ENCODE results near the gene BABAM2.

- TF ChIP-seq CTCF (tag by site-specific recombination; IDR thresholded peaks at IDR 0.05): no peak
- TF ChIP-seq, protein P1, sequence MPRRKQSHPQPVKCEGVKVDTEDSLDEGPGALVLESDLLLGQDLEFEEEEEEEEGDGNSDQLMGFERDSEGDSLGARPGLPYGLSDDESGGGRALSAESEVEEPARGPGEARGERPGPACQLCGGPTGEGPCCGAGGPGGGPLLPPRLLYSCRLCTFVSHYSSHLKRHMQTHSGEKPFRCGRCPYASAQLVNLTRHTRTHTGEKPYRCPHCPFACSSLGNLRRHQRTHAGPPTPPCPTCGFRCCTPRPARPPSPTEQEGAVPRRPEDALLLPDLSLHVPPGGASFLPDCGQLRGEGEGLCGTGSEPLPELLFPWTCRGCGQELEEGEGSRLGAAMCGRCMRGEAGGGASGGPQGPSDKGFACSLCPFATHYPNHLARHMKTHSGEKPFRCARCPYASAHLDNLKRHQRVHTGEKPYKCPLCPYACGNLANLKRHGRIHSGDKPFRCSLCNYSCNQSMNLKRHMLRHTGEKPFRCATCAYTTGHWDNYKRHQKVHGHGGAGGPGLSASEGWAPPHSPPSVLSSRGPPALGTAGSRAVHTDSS (tag by site-specific recombination; IDR thresholded peaks at IDR 0.05): no peak
- TF ChIP-seq ZNF174 (tag by site-specific recombination; IDR thresholded peaks at IDR 0.05): no peak
- no peak for TF ChIP-seq ZNF221 (tag by site-specific recombination; IDR thresholded peaks at IDR 0.05; ENCODE audit: borderline replicate concordance)
- no peak for TF ChIP-seq ZNF274 (IDR thresholded peaks at IDR 0.05; ENCODE audit: low read length)
- TF ChIP-seq ZNF274 (tag by site-specific recombination; IDR thresholded peaks at IDR 0.05; ENCODE audit: borderline replicate concordance): no peak
- no peak for TF ChIP-seq ZNF155 (tag by site-specific recombination; IDR thresholded peaks at IDR 0.05)
- TF ChIP-seq ZNF558 (tag by site-specific recombination; IDR thresholded peaks at IDR 0.05): no peak
- TF ChIP-seq ZBTB26 (tag by site-specific recombination; optimal IDR thresholded peaks at IDR 0.05): no peak
- TF ChIP-seq, protein P2, sequence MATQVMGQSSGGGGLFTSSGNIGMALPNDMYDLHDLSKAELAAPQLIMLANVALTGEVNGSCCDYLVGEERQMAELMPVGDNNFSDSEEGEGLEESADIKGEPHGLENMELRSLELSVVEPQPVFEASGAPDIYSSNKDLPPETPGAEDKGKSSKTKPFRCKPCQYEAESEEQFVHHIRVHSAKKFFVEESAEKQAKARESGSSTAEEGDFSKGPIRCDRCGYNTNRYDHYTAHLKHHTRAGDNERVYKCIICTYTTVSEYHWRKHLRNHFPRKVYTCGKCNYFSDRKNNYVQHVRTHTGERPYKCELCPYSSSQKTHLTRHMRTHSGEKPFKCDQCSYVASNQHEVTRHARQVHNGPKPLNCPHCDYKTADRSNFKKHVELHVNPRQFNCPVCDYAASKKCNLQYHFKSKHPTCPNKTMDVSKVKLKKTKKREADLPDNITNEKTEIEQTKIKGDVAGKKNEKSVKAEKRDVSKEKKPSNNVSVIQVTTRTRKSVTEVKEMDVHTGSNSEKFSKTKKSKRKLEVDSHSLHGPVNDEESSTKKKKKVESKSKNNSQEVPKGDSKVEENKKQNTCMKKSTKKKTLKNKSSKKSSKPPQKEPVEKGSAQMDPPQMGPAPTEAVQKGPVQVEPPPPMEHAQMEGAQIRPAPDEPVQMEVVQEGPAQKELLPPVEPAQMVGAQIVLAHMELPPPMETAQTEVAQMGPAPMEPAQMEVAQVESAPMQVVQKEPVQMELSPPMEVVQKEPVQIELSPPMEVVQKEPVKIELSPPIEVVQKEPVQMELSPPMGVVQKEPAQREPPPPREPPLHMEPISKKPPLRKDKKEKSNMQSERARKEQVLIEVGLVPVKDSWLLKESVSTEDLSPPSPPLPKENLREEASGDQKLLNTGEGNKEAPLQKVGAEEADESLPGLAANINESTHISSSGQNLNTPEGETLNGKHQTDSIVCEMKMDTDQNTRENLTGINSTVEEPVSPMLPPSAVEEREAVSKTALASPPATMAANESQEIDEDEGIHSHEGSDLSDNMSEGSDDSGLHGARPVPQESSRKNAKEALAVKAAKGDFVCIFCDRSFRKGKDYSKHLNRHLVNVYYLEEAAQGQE (tag by site-specific recombination; IDR thresholded peaks at IDR 0.05): no peak
- TF ChIP-seq ZNF214 (tag by site-specific recombination; IDR thresholded peaks at IDR 0.05; ENCODE audit: borderline replicate concordance): no peak
Observed at GRCh38 chr2:28174211-28174610, 283.7 kb downstream of the BABAM2 start.
